HS-5 (cell line): Measurements from ENCODE around the gene BRAT1.
A peak's percentile ranks its signal among the peaks of the same experiment; 100 is the strongest.

Source experiments
- DNase-seq: peaks from one replicate; pipeline ENCODE4 v3.0.0-alpha.2; 2012; ENCODE audit warnings: low read depth

BRAT1 gene

DNA sequence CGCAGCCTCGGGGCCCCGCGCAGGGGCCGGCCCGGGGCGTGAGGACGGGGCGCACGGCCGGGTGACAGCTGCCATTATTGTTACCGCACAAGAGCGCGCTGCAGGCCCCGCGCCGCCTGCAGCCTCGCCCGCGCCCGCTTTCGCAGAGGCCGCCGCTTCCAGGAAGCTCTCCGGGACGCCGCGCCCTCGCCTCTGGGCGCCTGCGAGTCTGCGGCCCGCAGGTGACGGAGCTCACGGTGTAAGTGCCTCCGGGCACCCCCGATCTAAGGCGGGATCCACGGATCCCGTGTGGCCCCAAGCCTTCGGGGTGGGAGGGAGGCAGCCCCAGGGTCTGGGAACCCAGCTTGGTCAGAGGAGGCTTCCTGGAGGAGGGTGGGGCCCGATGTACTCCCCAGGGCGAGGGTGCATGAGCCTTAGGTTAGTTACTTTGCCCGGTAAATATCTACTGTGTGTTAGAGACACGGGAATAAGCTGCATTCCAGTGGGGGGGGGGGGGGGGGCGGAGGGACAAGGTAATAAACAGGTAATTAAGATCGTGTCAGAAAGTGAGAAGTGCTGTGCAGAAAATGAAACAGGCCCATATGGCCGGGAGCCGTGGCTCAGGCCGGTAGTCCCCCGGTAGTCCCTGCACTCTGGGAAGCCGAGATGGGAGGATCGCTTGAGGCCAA is 4.1 kb upstream of the BRAT1 start:
- no peak for DNase-seq

DNA sequence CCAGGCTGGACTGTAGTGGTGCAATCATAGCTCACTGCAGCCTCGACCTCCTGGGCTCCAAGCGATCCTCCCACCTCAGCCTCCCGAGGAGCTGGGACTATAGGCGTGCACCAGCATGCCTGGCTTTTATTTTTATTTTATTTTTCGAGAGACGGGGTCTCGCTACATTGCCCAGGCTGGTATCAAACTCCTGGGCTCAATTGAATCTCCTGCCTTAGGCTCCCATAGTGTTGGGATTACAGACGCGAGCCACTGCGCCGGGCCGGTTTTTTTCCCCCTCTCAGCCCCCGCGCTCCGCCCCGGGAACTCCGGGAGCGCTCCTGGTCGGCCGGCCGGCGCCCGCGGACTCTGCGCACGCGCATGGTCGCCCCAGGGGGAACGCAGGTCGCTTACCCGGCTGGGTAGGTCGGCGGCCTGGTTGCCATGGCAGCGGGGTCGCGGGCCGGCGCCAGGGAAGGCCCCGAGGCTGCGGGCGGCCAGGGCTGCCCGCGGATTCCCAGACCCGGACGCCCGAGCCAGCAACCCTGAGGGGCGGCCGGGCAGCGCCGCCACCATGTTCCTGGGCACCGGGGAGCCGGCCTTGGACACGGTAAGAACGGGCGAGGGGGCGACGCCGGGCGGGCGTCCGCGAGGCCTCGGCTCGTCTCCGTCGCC is 3.4 kb upstream of the BRAT1 start, which contains the start of gene IQCE:
Gene IQCE, plus strand, starts transcription at position 351 of the 654 bp plus-strand sequence. Its CDS starts 203 bp downstream, at position 554.
- DNase-seq, result peak; percentile 44

- DNase-seq, result no peak
Measured at GRCh38 chr7:2554661-2555111, 638 bp downstream of the BRAT1 start.

DNA sequence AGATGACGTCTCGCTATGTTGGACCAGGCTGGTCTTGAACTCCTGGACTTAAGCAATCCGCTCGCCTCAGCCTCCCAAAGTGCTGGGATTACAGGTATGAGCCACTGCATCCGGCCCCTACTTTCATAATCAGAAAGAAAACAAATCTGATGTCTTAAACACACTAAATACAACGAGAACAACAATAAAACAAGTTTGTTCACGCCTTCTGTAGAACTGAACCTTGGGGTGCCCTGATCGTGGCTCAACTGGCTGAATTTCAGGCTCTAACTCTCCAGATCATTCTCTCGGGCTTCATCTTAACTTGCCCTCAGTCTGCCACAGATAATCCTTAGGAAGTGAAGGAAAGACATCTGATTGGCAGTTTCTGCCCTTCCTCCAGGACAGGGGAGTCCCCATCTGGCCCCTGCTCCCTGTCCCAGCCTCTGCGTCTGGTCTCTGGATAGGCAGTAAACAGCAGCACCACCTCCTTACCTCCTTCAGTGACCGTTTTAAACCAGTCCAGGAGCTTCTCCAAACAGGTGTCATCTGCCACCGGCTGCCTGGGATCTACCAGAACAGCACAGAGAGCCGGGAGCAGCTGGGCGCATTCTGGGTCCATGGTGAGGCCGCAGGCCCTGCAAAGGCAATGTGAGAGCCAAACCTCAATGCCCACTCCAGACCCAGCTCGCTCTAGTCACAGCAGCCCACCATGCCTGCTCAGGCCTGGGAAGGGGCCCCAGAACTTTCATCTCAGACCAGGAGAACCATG is 1.3 kb downstream of the BRAT1 start:
- no peak for DNase-seq

- no peak for DNase-seq
Measured at GRCh38 chr7:2553108-2553507, 2.2 kb downstream of the BRAT1 start.

GRCh38 chr7:2551418-2551817 is 3.9 kb downstream of the BRAT1 start:
- no peak for DNase-seq

- DNase-seq, result no peak
Measured at GRCh38 chr7:2546776-2547586, 8.3 kb downstream of the BRAT1 start.

- no peak for DNase-seq
Measured at GRCh38 chr7:2545746-2546425, 9.4 kb downstream of the BRAT1 start.

DNA sequence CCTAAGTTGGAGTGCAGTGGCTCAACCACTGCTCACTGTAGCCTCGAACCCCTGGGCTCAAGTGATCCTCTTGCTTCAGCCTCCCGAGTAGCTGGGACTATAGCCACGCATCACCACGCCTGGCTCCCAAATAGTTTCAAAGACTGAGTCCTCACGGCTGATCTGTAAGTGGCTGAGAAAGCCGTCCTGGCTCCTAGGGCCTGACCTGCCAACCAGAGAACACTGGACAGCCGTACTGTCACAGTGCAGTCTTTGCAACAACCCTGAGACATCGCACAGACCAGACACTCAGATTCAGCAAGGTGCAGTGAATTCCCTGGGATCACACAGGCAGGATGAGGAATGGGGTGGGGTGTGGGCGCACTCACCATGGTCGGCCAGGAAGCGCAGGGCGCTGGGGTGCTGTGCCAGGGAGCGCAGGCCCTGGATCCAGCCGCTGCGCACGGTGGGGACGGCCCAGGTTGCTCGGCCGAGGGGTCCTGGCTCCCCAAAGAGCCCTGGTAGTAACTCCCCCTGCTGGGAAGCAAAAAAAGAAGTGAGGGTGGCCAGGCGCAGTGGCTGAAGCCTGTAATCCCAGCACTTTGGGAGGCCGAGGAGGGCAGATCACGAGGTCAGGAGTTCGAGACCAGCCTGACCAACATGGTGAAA is 10.7 kb downstream of the BRAT1 start:
- DNase-seq, result no peak

GRCh38 chr7:2542916-2543871 is 12.1 kb downstream of the BRAT1 start:
- no peak for DNase-seq

- no peak for DNase-seq
Measured at GRCh38 chr7:2542011-2542915, 13.1 kb downstream of the BRAT1 start.

DNA sequence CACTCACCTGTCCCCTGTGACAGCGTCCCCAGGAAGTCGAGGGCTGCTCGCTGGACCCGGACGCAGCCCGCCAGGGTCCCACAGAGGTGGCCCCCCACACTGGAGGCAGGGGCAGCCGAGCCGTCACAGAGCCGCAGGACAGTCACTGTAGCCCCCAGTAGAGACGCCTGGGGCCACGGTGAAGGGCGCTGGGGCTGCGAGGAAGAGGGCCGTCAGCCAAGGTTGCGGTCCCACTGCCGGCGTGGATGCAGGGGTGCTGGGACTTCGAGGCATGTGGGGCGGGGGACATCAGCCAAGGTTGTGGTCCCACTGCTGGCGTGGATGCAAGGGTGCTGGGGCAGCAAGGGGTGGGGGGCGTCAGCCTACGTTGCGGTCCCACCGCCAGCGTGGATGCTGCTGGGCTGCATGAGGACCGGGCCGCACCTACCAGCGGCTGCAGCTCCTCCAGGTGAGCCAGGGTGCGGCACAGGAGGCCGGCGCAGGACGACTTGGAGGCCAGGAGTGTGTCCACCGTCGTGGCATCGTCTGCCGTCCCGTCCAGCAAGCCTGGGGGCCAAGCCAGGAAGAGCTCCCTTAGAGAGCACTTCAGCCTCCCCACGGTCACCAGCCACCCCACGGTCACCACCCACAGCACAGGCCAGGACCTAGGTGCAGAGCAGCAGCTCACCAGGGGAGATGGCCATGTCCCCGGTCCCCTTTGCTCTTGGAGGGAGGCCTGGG is 13.9 kb downstream of the BRAT1 start:
- no peak for DNase-seq

- DNase-seq, result no peak
Measured at GRCh38 chr7:2540641-2541051, 14.7 kb downstream of the BRAT1 start.

DNA sequence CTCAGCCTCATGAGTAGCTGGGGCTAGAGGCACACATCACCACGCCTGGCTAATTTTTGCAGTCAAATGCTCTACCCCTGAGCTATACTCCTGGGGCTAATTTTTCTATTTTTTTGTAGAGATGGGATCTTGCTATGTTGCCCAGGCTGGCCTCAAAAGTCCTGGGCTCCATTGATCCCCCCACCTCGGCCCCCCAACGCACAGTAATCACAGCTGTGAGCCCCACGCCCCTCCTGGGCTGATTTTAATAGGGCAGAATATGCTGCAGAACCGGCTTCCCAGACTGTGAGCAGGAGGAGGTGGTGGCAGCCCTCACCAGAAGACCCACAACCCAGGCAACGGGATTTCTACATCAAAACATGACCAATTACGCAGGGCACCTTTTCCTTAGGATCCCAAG is 15.2 kb downstream of the BRAT1 start:
- DNase-seq, result no peak

DNA sequence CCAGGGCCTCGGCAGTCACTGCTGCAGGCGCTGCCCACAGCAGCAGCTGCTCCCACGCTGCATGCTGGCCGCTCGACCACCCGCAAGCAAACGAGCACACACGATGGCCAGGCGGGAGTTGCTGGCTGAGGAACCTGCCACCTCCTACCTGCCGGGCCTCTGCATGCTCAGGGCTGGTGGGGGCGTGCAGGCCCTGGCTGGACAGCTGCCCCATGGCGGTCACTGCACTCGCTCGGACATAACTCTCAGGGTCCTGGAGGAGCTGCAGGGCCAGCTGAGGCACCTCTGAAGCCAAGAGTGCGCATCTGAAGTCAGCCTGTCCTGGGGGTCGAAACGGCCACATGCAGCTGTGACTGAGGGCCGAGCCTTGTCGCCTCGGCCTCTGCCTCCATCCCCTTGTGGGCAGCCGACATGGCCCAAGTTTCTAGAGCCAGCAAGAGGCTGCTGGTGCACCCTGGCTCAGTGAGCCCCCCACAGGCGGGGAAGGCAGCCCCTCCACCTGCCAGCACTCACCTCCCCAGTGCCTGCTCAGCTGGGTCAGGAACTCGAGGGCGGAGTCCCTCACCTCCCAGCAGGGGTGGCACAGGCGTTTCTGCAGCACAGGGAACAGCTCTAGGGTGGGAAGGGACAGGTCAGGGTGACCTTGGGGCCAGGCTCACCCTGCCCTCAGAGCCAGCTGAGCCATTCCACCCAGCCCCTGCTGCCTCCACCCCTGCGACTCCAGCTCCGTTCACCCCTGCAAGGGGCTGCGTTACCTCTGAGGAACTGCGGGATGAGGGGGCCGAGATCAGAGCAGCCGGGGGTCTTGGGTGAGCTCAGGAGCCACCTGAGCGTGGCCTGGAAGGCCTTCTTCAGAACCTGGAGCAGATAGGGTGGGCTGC is 16.1 kb downstream of the BRAT1 start:
- DNase-seq, result no peak

- no peak for DNase-seq
Measured at GRCh38 chr7:2537981-2538851, 17.1 kb downstream of the BRAT1 start.
